ENCODE measurements around the gene MARCO. TPM values are rescaled to one million over a fixed set of nuclear protein-coding genes. Genes with fewer than 3 reads are reported as not detected.

The MARCO gene
- polyA plus RNA-seq, 1 donor (not counting 4 experiments of a cell fraction or from before 2014, with no cell fraction given): 0.13 TPM

GRCh38 chr2:118965737-118966136 is 23.7 kb downstream of the MARCO start:
- H3K9ac ChIP-seq (ENCODE audit: control insufficient read depth, extremely low read depth, insufficient read depth, low read length): no peak overlapping the region
- peaks cover 11% of the 10 kb centered on the region for H3K4me1 ChIP-seq (ENCODE audit: control insufficient read depth, extremely low read depth, insufficient read depth, low read length)
- TF ChIP-seq, protein P1, sequence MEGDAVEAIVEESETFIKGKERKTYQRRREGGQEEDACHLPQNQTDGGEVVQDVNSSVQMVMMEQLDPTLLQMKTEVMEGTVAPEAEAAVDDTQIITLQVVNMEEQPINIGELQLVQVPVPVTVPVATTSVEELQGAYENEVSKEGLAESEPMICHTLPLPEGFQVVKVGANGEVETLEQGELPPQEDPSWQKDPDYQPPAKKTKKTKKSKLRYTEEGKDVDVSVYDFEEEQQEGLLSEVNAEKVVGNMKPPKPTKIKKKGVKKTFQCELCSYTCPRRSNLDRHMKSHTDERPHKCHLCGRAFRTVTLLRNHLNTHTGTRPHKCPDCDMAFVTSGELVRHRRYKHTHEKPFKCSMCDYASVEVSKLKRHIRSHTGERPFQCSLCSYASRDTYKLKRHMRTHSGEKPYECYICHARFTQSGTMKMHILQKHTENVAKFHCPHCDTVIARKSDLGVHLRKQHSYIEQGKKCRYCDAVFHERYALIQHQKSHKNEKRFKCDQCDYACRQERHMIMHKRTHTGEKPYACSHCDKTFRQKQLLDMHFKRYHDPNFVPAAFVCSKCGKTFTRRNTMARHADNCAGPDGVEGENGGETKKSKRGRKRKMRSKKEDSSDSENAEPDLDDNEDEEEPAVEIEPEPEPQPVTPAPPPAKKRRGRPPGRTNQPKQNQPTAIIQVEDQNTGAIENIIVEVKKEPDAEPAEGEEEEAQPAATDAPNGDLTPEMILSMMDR (optimal IDR thresholded peaks at IDR 0.05 in 1 of 3, IDR thresholded peaks at IDR 0.05 in 1 of 3, conservative IDR thresholded peaks at IDR 0.05 in 1 of 3; ENCODE audit: extremely low read depth in 1 of 3, insufficient read depth in 2 of 3, low read length in 3 of 3): no peak
- no peak for TF ChIP-seq EZH2 (IDR thresholded peaks at IDR 0.05; ENCODE audit: low read length)
- no peaks in the 10 kb centered on the region for H3K36me3 ChIP-seq (ENCODE audit: control insufficient read depth in 2 of 2, extremely low read depth in 1 of 2, insufficient read depth in 2 of 2, low read length in 2 of 2)
- no peaks in the 10 kb centered on the region for H4K20me1 ChIP-seq (ENCODE audit: control insufficient read depth, extremely low read depth, insufficient read depth, low read length)
- H3K27me3 ChIP-seq (ENCODE audit: control insufficient read depth, extremely low read depth, insufficient read depth, low read length): no peaks in the 10 kb centered on the region
- no peak overlapping the region for H3K4me2 ChIP-seq (ENCODE audit: control insufficient read depth, extremely low read depth, insufficient read depth, low read depth, low read length)
- dilution Hi-C loops (cut with MboI; ENCODE audit: extremely low pct_ligation_motif_present, low sequenced_read_pairs): no loop called here
- H3K79me2 ChIP-seq (ENCODE audit: control insufficient read depth, insufficient read depth, low read length): no peaks in the 10 kb centered on the region
- no peaks in the 10 kb centered on the region for H3K9me1 ChIP-seq (ENCODE audit: control insufficient read depth, extremely low read depth, insufficient read depth, low read length)
- no peak overlapping the region for H2AFZ ChIP-seq (ENCODE audit: control insufficient read depth, low read length)
- FAIRE-seq (no peak), DNase-seq (ENCODE audit: low read depth, low spot score) (no peak)
- no peak overlapping the region for H3K4me3 ChIP-seq (ENCODE audit: control insufficient read depth in 2 of 3, extremely low read depth in 1 of 3, insufficient read depth in 2 of 3, low read depth in 1 of 3, low read length in 3 of 3)
- H3K9me3 ChIP-seq (ENCODE audit: control insufficient read depth, low read depth, low read length): no peaks in the 10 kb centered on the region
- no peak overlapping the region for H3K27ac ChIP-seq (ENCODE audit: control insufficient read depth, insufficient read depth, low read length)

GRCh38 chr2:118967124-118967880 is 25.3 kb downstream of the MARCO start:
- H3K4me3 ChIP-seq (ENCODE audit: control insufficient read depth in 2 of 3, extremely low read depth in 1 of 3, insufficient read depth in 2 of 3, low read depth in 1 of 3, low read length in 3 of 3): no peak overlapping the region
- H3K27ac ChIP-seq (ENCODE audit: control insufficient read depth, insufficient read depth, low read length): no peak overlapping the region
- H3K9me1 ChIP-seq (ENCODE audit: control insufficient read depth, extremely low read depth, insufficient read depth, low read length): no peaks in the 10 kb centered on the region
- H2AFZ ChIP-seq (ENCODE audit: control insufficient read depth, low read length): no peak overlapping the region
- no peak for DNase-seq (ENCODE audit: low read depth, low spot score)
- H3K36me3 ChIP-seq (ENCODE audit: control insufficient read depth in 2 of 2, extremely low read depth in 1 of 2, insufficient read depth in 2 of 2, low read length in 2 of 2): no peaks in the 10 kb centered on the region
- FAIRE-seq: no peak
- no peaks in the 10 kb centered on the region for H3K79me2 ChIP-seq (ENCODE audit: control insufficient read depth, insufficient read depth, low read length)
- TF ChIP-seq EZH2 (IDR thresholded peaks at IDR 0.05; ENCODE audit: low read length): no peak
- TF ChIP-seq, protein P1 (optimal IDR thresholded peaks at IDR 0.05 in 1 of 3, IDR thresholded peaks at IDR 0.05 in 1 of 3, conservative IDR thresholded peaks at IDR 0.05 in 1 of 3; ENCODE audit: extremely low read depth in 1 of 3, insufficient read depth in 2 of 3, low read length in 3 of 3): no peak
- no peak overlapping the region for H3K9ac ChIP-seq (ENCODE audit: control insufficient read depth, extremely low read depth, insufficient read depth, low read length)
- H3K4me2 ChIP-seq (ENCODE audit: control insufficient read depth, extremely low read depth, insufficient read depth, low read depth, low read length): no peak overlapping the region
- no peaks in the 10 kb centered on the region for H3K9me3 ChIP-seq (ENCODE audit: control insufficient read depth, low read depth, low read length)
- no peaks in the 10 kb centered on the region for H4K20me1 ChIP-seq (ENCODE audit: control insufficient read depth, extremely low read depth, insufficient read depth, low read length)
- H3K27me3 ChIP-seq (ENCODE audit: control insufficient read depth, extremely low read depth, insufficient read depth, low read length): no peaks in the 10 kb centered on the region
- dilution Hi-C loops (cut with MboI; ENCODE audit: extremely low pct_ligation_motif_present, low sequenced_read_pairs): no loop called here
- H3K4me1 ChIP-seq (ENCODE audit: control insufficient read depth, extremely low read depth, insufficient read depth, low read length): peaks cover 27% of the 10 kb centered on the region

Data from keratinocyte (primary cell).